Skin epidermis (tissue), 12 donors: ENCODE measurements around the gene CACNA1G.

Source experiments
- H3K27ac ChIP-seq, 21 experiments: fragments of 200-600 bp; sonication (generic) in 11 of 21; one replicate each; pipeline ENCODE4 v1.5.0; 2020; ENCODE audit warnings: mild to moderate bottlenecking in 3 of 21, inconsistent platforms in 2 of 21, moderate library complexity in 2 of 21
- H3K4me3 ChIP-seq, 7 experiments: fragments of 200-600 bp; sonication (generic) in 2 of 7; one replicate each; pipeline ENCODE4 v1.5.0; 2020; ENCODE audit warnings: inconsistent platforms in 2 of 7, mild to moderate bottlenecking in 2 of 7, moderate library complexity in 1 of 7

CACNA1G gene

GRCh38 chr17:50601823-50602375, 41.4 kb downstream of the CACNA1G start:
- no peak overlapping the region for H3K27ac ChIP-seq

GRCh38 chr17:50602836-50603235, 42.3 kb downstream of the CACNA1G start:
- no peak overlapping the region for H3K27ac ChIP-seq
- H3K4me3 ChIP-seq, result no peak overlapping the region

More at GRCh38 chr17:50601823-50602375, 41.4 kb downstream of the CACNA1G start:
- no peak overlapping the region for H3K4me3 ChIP-seq

GRCh38 chr17:50603340-50603739, 42.8 kb downstream of the CACNA1G start:
- H3K4me3 ChIP-seq, result no peak overlapping the region
- H3K27ac ChIP-seq, result no peak overlapping the region

DNA sequence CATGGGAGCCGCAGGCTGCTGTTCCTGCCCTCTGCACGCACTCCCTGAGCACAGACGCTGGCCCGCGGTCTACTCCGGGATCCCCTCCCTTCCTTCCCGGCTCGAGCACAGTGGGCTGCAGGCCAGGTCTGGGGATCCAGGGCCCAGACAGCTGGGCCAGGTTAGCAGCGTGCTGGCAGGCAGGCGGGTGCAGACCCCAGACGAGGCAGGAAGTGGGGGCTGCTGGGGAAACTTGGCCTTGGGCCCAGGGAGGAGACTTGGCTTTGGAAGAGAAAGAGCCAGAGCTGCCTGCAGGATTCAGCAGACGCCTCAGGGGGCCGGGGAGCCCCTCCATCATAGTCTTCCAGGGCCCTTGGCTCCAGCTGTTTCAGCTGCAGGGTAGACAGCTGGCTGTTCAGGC, 44.0 kb downstream of the CACNA1G start:
- no peak overlapping the region for H3K27ac ChIP-seq
- no peak overlapping the region for H3K4me3 ChIP-seq

GRCh38 chr17:50605429-50605828, 44.9 kb downstream of the CACNA1G start:
- no peak overlapping the region for H3K4me3 ChIP-seq

GRCh38 chr17:50607522-50608175, 47.1 kb downstream of the CACNA1G start:
- Histone ChIP-seq H3K4me3 (no peak overlapping the region), H3K27ac (no peak overlapping the region)

More at GRCh38 chr17:50605429-50605828, 44.9 kb downstream of the CACNA1G start:
- H3K27ac ChIP-seq, result no peak overlapping the region

DNA sequence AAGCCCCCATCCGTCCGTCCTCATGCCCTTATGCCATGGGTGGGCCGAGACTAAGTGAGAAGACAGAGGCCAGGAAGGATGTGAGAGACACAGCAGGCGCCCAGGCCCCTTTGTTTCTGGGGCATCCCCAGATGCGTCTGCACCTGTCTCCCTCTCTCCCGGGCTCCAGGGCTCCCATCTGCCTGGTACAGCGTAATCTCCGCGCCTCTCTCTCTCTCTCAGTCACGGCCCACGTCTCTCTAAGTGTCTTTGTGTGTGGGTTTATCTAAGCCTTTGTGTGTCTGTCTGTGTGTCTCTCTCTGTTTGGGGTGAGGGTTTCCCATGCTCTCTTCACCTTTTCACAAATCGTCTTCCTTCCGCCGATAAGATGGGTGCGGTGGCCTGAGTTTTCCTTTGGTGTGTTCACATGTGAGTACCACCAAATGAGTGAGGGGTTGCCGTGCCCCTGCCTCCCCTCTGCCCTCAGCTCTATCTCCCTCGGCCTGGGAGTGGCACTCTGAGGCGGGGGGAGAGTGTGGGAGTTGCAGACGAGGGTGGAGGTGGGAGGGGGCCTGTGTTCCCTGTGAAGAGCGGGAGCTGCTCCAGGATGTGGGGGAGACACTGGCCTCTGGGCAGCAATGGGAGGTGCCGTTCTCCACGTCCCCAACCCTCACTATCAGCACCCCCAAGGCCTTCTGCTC, 48.3 kb downstream of the CACNA1G start:
- H3K4me3 ChIP-seq, result no peak overlapping the region
- H3K27ac ChIP-seq, result no peak overlapping the region

GRCh38 chr17:50609380-50610074, 49.0 kb downstream of the CACNA1G start:
- Histone ChIP-seq H3K27ac (no peak overlapping the region), H3K4me3 (no peak overlapping the region)

DNA sequence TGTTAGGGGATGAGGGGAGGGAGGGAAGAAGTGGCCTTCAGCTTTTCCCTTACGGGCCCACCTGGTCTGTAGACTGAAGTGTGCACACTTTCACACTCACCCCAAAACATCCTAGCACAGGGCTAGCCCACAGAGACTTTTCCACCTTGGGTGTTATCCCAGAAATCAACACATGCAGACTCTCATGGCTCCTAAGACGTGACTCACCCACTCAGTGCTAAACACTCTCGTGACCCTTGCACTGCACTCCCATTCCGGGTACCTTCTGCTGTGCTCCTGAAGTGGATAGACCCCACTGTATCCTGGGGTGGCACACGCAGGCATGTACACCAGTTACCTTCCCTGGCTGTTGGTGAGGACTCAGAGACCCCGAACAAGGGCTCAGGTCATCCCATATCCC, 51.1 kb downstream of the CACNA1G start:
- Histone ChIP-seq H3K4me3 (no peak overlapping the region), H3K27ac (no peak overlapping the region)

- no peak overlapping the region for H3K4me3 ChIP-seq
- no peak overlapping the region for H3K27ac ChIP-seq
Observed at GRCh38 chr17:50612281-50612680, 51.8 kb downstream of the CACNA1G start.

DNA sequence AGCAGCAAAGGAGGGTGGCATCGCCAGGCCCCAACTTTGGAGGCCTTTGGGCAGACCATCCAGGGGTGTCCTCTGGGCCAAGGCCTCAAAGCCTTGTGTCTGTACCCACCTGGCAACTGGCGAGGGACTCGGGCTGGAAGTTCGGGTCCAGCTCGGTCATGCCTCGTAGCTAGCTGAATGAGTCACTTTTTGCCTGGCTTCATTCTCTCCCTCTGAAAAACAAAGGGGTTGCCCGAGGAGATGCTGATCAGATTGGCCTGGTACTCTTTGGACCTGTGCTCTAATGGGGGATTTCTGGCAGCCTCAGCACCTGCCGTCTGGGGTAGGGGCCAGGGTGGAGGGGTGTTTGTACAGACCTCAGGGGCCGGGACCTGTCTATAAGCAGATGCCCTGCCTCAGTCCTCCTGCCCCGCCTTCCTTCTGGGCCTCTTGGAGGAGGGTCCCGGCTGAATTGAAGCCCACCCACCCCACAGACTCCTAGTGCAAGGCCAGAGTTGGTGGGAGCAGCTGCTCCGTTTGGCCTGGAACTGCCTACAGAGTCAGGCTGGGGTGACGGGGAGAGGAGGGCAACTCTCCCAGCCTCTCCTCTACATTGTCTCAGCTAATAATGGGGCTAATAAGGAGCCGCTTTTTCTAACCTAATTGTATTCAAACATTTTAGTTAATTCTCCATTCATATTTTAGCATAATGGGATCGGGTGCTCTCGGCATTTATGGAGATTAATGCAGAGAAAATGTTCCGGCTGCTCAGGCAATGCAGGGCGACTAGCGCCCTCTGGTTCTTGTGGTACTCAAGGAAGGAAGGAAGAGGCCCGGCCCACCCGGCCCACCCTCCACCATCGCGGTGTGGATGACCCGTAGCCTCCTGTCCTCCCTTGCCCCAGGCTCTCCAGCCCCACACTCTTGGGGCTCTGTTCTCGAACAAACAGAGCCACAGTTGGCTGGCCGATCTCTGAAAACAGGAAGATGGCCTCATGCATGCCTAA, 52.8 kb downstream of the CACNA1G start:
- no peak overlapping the region for H3K4me3 ChIP-seq
- no peak overlapping the region for H3K27ac ChIP-seq

DNA sequence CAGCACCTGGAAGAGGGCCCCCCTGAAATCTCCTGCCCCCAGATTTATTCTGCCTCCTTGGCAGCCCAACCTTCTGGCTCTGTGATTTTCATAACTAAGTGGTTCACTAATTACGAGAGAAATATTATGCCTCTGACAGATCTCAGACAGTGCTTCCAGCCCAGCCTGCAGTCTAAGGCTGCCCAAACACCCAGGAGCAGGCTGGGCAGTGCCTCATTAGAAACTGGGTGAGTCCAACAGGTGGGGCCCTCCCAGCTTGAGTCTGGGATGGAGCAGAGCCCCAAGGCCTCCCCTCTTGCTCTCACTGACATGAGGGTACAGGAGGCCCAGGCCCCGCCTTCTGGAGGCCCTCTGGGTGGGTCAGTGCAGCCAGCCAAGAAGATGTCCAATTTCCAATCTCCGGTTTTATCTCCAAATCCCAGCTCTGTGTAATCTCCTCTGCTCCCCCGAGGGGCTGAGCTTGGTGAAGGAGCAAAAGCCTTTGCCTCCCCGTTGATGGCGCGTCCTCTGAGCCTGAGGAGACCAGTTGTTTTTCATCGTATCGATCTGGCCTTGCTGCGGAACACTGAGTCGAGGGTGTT, 54.0 kb downstream of the CACNA1G start:
- no peak overlapping the region for H3K27ac ChIP-seq
- H3K4me3 ChIP-seq, result no peak overlapping the region

DNA sequence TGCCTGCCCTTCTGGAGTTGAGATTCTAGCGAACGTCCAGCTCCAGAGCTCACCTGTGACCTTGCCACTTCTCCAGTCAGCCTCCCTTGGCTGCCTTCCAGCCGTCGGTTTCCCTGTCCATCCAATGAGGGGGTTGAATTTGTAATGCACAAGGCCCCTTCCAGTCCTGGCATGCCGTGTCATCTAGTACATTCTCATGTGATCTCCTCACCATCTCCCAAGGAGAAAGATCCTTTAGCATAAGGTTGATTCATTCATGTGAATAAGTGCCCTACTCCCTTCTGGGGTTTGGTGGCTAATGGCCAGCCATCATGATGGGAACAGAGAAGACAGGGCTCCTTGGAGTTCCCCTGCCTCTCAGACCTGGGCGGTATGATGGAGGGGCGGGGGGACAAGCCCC, 55.3 kb downstream of the CACNA1G start:
- H3K4me3 ChIP-seq, result no peak overlapping the region
- H3K27ac ChIP-seq, result no peak overlapping the region

- Histone ChIP-seq H3K27ac (no peak overlapping the region), H3K4me3 (no peak overlapping the region)
Observed at GRCh38 chr17:50618300-50618699, 57.8 kb downstream of the CACNA1G start.

DNA sequence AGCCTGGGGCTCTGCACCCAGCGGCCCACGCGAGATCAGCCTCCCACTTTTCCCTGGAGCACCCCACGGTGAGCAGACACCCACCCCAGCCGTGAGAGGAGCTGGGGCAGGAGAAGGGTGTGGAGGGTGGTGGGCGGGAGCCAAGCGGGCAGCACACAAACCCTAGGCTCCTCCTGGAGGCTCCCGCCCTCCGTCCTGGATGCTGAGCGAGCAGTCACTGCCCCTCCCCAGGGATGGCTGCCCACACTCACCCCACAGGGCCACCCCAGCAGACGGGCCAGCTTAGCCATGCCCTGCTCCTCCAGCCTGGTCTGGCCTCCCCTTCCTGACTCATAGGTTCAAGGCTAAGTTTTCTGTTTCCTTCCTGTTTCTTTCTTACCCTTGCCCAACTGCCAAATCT, 58.4 kb downstream of the CACNA1G start:
- no peak overlapping the region for H3K4me3 ChIP-seq
- no peak overlapping the region for H3K27ac ChIP-seq

DNA sequence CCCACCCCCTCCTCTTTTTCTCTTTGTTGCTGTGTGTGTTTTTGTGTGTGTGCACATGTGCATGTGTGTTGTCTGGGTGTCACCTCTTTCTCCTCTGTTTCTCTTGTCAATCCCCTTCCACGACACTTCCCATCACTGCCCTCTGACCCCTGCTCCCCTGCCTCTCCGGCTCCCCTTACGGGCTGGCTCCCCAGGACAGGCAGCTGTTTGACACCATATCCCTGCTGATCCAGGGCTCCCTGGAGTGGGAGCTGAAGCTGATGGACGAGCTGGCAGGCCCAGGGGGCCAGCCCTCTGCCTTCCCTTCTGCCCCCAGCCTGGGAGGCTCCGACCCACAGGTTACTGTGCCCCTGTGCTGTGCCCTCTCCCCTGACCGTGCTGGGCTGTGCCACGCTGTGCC, 59.0 kb downstream of the CACNA1G start:
- Histone ChIP-seq H3K27ac (no peak overlapping the region), H3K4me3 (no peak overlapping the region)

GRCh38 chr17:50620237-50620636, 59.7 kb downstream of the CACNA1G start:
- Histone ChIP-seq H3K27ac (no peak overlapping the region), H3K4me3 (no peak overlapping the region)

GRCh38 chr17:50620858-50621257, 60.3 kb downstream of the CACNA1G start:
- no peak overlapping the region for H3K27ac ChIP-seq
- H3K4me3 ChIP-seq, result no peak overlapping the region

- H3K4me3 ChIP-seq, result no peak overlapping the region
- H3K27ac ChIP-seq, result no peak overlapping the region
Observed at GRCh38 chr17:50621574-50622031, 61.1 kb downstream of the CACNA1G start.
